GM18508 (cell line): ENCODE data around the gene ABCC4.
A peak's percentile ranks its signal among the peaks of the same experiment; 100 is the strongest.
"Not testable (repeated sequence)": the region's sequence is repeated elsewhere in the genome, so short reads cannot be mapped to it uniquely, and the experiment has no call there.

Source experiments
- ATAC-seq: cut with Tn5 transposase; IDR thresholded peaks from one replicate; pipeline ENCODE4 v1.9.1; 2021; ENCODE audit warnings: moderate number of reproducible peaks; ENCODE audit not compliant: insufficient read depth, unreplicated experiment

Gene ABCC4

GRCh38 chr13:95204231-95204765, 97.0 kb downstream of the ABCC4 start:
- ATAC-seq, result no peak

- no peak for ATAC-seq
These were observed 99.2 kb downstream of the ABCC4 start for GRCh38 chr13:95201814-95202651.

DNA sequence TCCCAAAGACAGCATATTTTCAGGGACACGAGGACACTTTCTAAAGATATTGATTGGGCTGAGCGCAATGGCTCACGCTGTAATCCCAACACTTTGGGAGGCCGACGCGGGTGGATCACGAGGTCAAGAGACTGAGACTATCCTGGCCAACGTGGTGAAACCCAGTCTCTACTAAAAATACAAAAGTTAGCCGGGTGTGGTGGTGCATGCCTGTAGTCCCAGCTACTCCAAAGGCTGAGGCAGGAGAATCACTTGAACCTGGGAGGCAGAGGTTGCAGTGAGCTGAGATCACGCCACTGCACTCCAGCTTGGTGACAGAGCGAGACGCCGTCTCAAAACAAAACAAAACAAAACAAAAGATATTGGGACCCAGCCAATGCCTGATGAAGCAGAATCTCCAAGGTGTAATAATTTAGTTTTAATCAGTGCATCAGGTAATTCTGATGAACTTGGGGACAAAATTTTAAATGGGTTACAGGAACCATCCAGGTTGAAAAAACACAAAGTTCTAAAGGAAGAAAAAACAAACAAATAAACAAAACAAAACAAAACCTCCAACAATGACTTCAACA, 100.8 kb downstream of the ABCC4 start:
- ATAC-seq, result not testable (repeated sequence)

DNA sequence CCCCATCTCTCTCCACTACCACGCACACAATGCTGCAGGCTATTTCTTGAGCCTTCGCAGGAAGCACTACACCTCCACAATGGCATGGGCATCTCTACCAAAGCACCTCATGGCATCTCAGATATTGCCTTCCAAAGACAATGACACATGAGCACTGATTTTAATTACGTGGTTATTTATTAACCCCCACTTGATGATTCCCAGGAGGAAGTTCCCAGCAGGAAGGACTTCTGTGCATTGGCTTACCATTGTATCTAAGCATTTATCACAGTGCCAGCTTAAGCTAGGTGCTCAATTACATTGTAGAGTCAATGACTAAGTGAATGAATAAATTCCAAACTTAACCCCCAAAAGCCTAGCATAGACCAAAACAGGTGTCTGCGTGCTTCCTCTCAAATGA, 101.4 kb downstream of the ABCC4 start:
- ATAC-seq, result no peak

GRCh38 chr13:95198606-95199005, 102.6 kb downstream of the ABCC4 start:
- not testable (repeated sequence) for ATAC-seq

GRCh38 chr13:95197548-95197947, 103.7 kb downstream of the ABCC4 start:
- no peak for ATAC-seq

DNA sequence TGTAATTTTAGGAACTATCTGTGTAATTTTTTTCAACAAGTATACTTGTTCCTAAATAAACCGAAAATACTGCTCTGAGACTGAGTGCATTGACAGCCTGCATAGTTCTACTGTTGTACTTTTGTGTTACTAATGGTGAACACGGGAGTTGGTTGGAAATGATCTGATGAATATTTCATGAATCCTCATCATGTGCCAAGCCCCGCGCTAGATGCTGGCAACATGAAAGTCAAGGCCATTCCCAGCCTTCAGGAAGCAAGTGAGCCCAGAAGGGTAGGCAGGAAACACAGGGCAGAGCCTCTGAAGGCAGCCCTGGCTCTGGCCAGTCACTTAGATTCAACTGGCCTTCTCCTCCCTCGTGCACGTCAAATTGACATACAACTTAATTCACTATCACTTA, 106.1 kb downstream of the ABCC4 start:
- no peak for ATAC-seq

GRCh38 chr13:95193509-95194230, 107.6 kb downstream of the ABCC4 start:
- no peak for ATAC-seq

DNA sequence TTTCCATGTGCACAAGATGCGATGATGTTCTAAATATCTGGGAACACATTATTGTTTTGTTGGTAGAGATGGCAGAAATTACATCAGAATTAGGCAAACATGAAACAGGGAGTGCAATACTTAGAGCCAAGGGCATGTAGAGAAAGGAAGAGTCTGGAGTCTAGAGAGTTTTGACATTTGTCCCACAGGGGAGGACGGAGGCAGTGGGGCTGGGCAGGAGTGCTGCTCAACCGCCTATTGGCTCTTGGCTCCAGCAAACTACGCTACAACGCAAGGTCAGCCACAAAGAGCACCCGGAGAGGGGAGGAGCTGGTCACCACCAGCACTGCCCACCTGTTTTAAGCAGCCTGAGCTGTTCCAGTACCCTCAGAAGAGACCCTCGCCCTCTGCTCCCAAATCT, 108.3 kb downstream of the ABCC4 start:
- ATAC-seq, result no peak

GRCh38 chr13:95192564-95192945, 108.7 kb downstream of the ABCC4 start:
- not testable (repeated sequence) for ATAC-seq

GRCh38 chr13:95191821-95192563, 109.3 kb downstream of the ABCC4 start:
- peak; percentile 82 for ATAC-seq

- no peak for ATAC-seq
These were observed 113.1 kb downstream of the ABCC4 start for GRCh38 chr13:95188128-95188527.

GRCh38 chr13:95185851-95186250, 115.4 kb downstream of the ABCC4 start:
- ATAC-seq, result no peak

DNA sequence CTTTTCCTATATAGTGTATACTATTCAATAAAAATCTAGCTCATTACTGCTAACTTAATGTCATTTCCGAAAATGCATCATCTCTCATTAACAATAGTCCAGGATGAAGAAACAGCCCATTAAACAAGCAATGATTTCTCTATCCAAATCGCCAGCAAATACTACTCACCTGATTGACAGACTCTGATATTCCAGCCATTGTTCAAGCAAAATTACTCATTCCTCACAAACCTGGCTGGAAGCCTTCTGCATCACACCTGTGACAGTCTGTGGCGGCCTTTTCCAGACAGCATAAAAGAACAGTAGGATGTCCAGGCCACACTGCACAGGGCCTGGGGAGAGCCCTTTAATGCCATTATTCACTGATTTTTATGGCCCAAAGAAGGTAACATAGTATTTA, 115.9 kb downstream of the ABCC4 start:
- ATAC-seq, result no peak

GRCh38 chr13:95184317-95184716, 116.9 kb downstream of the ABCC4 start:
- ATAC-seq, result no peak

GRCh38 chr13:95182570-95183265, 118.5 kb downstream of the ABCC4 start:
- no peak for ATAC-seq

GRCh38 chr13:95181586-95181985, 119.7 kb downstream of the ABCC4 start:
- ATAC-seq, result peak; percentile 37

DNA sequence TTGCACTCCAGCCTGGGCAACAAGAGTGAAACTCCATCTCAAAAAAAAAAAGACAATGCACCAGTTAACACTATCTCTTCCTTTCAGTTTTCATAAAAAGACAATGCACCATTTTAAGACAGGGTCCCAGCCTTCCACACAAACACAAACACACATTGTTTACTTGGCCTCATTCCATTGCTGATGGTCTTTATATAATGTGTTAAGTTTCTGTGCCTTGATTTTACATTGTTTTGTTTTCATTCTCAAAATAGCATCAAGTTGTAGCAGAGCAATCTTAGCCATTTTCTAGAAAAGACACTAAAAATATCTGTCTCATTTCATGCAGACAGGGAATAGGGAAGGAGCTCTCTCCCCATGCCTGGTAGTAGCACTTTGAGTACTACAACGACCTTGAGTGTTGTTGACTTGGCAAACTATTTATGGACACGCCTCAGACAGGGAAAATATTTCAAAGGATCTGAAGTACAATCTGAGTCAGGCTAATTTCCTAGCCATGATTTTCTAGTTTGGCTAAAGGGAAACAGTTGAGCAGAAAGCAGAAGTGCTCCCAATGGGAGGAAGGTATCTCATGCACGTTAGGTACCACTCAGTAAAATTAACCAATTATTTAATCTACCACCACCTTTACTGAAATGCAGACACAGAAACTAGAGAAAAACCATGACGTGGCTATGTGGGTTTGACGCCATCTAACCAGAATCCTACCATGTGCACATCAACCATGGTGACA, 120.6 kb downstream of the ABCC4 start:
- no peak for ATAC-seq

DNA sequence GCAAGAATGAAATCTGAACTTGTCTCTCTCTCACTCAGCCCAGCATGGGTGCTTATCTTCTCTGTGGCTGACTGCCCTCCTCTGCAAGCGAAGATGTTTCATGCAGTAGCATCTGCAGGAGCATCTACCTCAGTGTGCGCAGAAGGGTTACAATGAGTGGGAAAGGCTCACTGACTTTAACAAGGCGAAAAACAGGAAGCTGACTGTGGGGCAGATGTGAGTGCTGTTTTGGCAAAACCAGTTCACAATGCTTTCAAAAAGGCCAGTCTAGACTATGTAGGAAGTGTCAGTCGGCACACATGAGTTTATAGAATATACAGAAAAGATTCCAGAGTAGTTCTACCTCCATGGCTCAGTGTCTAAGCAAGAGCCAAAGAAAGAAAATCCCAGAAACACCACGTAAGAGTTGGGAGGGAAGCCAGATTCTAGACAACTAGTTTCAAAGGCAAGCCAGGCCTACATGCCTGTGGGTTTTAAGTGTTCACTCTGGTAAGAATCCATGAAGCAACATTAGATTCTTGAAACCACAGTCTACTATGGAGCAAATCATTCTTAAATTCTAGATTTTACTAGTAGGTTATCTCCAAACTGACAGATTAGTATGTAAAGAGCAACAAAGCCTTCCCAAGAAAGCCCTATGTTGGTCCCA, 124.5 kb downstream of the ABCC4 start:
- no peak for ATAC-seq
